Measurements from ENCODE around the gene CEACAM8.

The CEACAM8 gene

GRCh38 chr19:42532891-42533290 lies 61.8 kb downstream of the CEACAM8 start:
- no peak overlapping the region for H2AFZ ChIP-seq (ENCODE audit: low read depth, low read length, severe bottlenecking)
- H3F3A ChIP-seq (ENCODE audit: insufficient read depth), result no peaks in the 10 kb centered on the region
- H4K20me1 ChIP-seq (ENCODE audit: low read depth, low read length), result no peaks in the 10 kb centered on the region
- H3K9me2 ChIP-seq (replicated peaks; ENCODE audit: insufficient read depth, low read length), result no peaks in the 10 kb centered on the region
- no peaks in the 10 kb centered on the region for H3K9me3 ChIP-seq (ENCODE audit: insufficient read depth, low read length)
- no peak overlapping the region for H3K4me2 ChIP-seq (ENCODE audit: low read depth, low read length, poor library complexity, severe bottlenecking)
- TF ChIP-seq, protein P1, sequence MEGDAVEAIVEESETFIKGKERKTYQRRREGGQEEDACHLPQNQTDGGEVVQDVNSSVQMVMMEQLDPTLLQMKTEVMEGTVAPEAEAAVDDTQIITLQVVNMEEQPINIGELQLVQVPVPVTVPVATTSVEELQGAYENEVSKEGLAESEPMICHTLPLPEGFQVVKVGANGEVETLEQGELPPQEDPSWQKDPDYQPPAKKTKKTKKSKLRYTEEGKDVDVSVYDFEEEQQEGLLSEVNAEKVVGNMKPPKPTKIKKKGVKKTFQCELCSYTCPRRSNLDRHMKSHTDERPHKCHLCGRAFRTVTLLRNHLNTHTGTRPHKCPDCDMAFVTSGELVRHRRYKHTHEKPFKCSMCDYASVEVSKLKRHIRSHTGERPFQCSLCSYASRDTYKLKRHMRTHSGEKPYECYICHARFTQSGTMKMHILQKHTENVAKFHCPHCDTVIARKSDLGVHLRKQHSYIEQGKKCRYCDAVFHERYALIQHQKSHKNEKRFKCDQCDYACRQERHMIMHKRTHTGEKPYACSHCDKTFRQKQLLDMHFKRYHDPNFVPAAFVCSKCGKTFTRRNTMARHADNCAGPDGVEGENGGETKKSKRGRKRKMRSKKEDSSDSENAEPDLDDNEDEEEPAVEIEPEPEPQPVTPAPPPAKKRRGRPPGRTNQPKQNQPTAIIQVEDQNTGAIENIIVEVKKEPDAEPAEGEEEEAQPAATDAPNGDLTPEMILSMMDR (IDR thresholded peaks at IDR 0.05; ENCODE audit: insufficient read depth, low read length, poor library complexity, severe bottlenecking), result no peak
- TF ChIP-seq EZH2phosphoT487 (conservative IDR thresholded peaks at IDR 0.05; ENCODE audit: low read length), result no peak
- H3K27me3 ChIP-seq (ENCODE audit: low read length), result no peaks in the 10 kb centered on the region
- no peak overlapping the region for H3K9ac ChIP-seq (ENCODE audit: low read length)
- H3K4me3 ChIP-seq (ENCODE audit: insufficient read depth, low read length, poor library complexity, severe bottlenecking), result no peak overlapping the region
- no peaks in the 10 kb centered on the region for H3K36me3 ChIP-seq (ENCODE audit: low read length)
- no peak overlapping the region for H3K27ac ChIP-seq (ENCODE audit: low read depth, low read length)
- H3K79me2 ChIP-seq (ENCODE audit: insufficient read depth, low read length), result no peaks in the 10 kb centered on the region

DNA sequence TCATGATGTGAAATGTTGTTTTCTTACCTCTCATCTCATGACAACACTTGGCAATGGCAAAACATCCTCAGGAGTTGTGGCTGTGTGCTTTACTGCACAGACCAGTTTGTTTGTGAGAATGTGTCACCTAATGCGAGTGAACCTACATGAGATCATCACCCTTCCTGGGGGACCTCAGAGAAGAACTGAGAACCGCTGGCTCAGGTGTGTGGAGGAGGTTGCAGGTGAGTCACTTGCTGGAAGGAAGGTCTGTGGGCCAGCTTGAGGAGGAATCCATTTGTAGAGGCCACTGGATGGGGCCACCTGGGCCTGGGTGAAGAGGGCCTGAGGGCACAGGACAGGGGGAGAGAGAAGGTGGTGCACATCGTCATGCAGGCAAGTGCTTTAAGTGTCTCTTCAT lies 63.4 kb downstream of the CEACAM8 start:
- H3K4me2 ChIP-seq (ENCODE audit: low read depth, low read length, poor library complexity, severe bottlenecking), result no peak overlapping the region
- H3K79me2 ChIP-seq (ENCODE audit: insufficient read depth, low read length), result no peaks in the 10 kb centered on the region
- no peaks in the 10 kb centered on the region for H4K20me1 ChIP-seq (ENCODE audit: low read depth, low read length)
- no peak overlapping the region for H3K9ac ChIP-seq (ENCODE audit: low read length)
- no peaks in the 10 kb centered on the region for H3F3A ChIP-seq (ENCODE audit: insufficient read depth)
- TF ChIP-seq, protein P1 (IDR thresholded peaks at IDR 0.05; ENCODE audit: insufficient read depth, low read length, poor library complexity, severe bottlenecking), result no peak
- no peak for TF ChIP-seq EZH2phosphoT487 (conservative IDR thresholded peaks at IDR 0.05; ENCODE audit: low read length)
- H3K36me3 ChIP-seq (ENCODE audit: low read length), result no peaks in the 10 kb centered on the region
- no peaks in the 10 kb centered on the region for H3K9me3 ChIP-seq (ENCODE audit: insufficient read depth, low read length)
- no peaks in the 10 kb centered on the region for H3K9me2 ChIP-seq (replicated peaks; ENCODE audit: insufficient read depth, low read length)
- no peak overlapping the region for H3K4me3 ChIP-seq (ENCODE audit: insufficient read depth, low read length, poor library complexity, severe bottlenecking)
- no peak overlapping the region for H2AFZ ChIP-seq (ENCODE audit: low read depth, low read length, severe bottlenecking)
- H3K27me3 ChIP-seq (ENCODE audit: low read length), result no peaks in the 10 kb centered on the region
- H3K27ac ChIP-seq (ENCODE audit: low read depth, low read length), result no peak overlapping the region

All from SU-DHL-6 (cell line).